GM18526 (cell line): Measurements from ENCODE around the gene TMEM250.

Experiments used
- POLR2A ChIP-seq: IDR thresholded peaks from 3 replicates; pipeline ENCODE4 v1.6.1; 2011; ENCODE audit not compliant: insufficient read length; ENCODE audit errors: extremely low read depth

Gene TMEM250

GRCh38 chr9:136098210-136098609, 20.5 kb downstream of the TMEM250 start:
- no peak for TF ChIP-seq POLR2A

- no peak for TF ChIP-seq POLR2A
These were observed 22.1 kb downstream of the TMEM250 start for GRCh38 chr9:136096505-136097001.

- no peak for TF ChIP-seq POLR2A
These were observed 23.3 kb downstream of the TMEM250 start, which contains the start of gene NACC2 for GRCh38 chr9:136095070-136096058. Gene NACC2 (minus strand): TSS chr9:136095289. CDS start chr9:136050521, 44,768 bp downstream.

GRCh38 chr9:136093995-136094881, 24.4 kb downstream of the TMEM250 start:
- no peak for TF ChIP-seq POLR2A

- no peak for TF ChIP-seq POLR2A
These were observed 25.2 kb downstream of the TMEM250 start for GRCh38 chr9:136093346-136093986.

GRCh38 chr9:136092741-136093140, 25.9 kb downstream of the TMEM250 start:
- TF ChIP-seq POLR2A: no peak

GRCh38 chr9:136092353-136092650, 26.4 kb downstream of the TMEM250 start:
- no peak for TF ChIP-seq POLR2A

- TF ChIP-seq POLR2A: no peak
These were observed 26.9 kb downstream of the TMEM250 start for GRCh38 chr9:136091582-136092352.

- no peak for TF ChIP-seq POLR2A
These were observed 27.7 kb downstream of the TMEM250 start for GRCh38 chr9:136090768-136091581.

GRCh38 chr9:136090056-136090735, 28.5 kb downstream of the TMEM250 start:
- TF ChIP-seq POLR2A: no peak

- TF ChIP-seq POLR2A: no peak
These were observed 29.0 kb downstream of the TMEM250 start for GRCh38 chr9:136089697-136090045.

- TF ChIP-seq POLR2A: no peak
These were observed 29.6 kb downstream of the TMEM250 start for GRCh38 chr9:136088939-136089696.

GRCh38 chr9:136088481-136088938, 30.2 kb downstream of the TMEM250 start:
- TF ChIP-seq POLR2A: no peak
